Amniotic epithelial cell (primary cell): ENCODE measurements around the gene BTD.
"Not testable (repeated sequence)": the region's sequence is repeated elsewhere in the genome, so short reads cannot be mapped to it uniquely, and the experiment has no call there.

ENCODE experiments used
- DNase-seq: peaks from one replicate; pipeline ENCODE4 v3.0.0-alpha.2; 2010; ENCODE audit warnings: low read depth

Gene BTD

DNA sequence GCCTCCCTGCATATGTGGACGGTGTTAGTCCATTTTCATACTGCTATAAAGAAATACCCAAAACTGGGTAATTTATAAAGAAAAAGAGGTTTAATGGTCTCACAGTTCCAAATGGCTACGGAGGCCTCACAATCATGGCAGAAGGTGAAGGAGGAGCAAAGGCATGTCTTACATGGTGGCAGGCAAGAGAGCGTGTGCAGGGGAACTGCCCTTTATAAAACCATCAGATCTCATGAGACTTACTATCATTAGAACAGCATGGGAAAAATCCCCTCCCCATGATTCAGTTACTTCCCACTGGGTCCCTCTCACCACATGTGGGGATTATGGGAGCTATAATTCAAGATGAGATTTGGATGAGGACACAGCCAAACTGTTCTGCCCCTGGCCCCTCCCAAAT is 1.3 kb downstream of the BTD start:
- not testable (repeated sequence) for DNase-seq

DNA sequence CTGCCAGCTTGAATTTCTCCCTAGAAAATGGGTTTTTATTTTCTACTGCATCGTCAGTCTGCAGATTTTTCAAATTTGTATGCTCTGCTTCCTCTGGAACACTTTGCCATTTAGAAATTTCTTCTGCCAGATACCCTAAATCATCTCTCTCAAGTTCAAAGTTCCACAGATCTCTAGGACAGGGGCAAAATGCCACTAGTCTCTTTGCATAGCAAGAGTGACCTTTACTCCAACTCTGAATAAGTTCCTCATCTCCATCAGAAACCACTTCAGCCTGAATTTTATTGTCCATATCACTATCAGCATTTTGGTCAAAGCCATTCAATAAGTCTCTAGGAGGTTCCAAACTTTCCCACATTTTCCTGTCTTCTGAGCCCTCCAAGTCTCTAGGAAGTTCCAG is 3.0 kb downstream of the BTD start:
- DNase-seq: not testable (repeated sequence)

DNA sequence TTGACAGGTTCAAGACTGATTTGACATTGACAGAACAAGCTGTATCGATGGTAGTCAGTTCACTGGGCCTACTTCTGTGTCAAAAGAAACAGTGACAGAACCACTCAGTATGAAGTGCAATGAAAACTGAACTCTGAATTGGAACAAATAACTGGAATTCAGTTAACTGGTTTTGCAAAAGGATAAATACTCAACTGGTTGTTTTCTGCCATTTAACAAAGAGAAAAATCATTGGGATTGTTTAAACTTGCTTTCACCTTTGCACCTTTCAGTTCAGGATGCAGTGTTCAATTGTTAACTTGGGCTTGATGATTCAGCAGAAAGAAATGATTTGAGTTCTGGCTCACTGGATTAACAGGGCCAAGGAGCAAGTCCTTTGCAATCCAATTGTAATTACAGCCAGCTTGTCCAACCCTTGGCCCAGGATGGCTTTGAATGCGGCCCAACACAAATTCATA is 4.9 kb downstream of the BTD start:
- DNase-seq: no peak

DNA sequence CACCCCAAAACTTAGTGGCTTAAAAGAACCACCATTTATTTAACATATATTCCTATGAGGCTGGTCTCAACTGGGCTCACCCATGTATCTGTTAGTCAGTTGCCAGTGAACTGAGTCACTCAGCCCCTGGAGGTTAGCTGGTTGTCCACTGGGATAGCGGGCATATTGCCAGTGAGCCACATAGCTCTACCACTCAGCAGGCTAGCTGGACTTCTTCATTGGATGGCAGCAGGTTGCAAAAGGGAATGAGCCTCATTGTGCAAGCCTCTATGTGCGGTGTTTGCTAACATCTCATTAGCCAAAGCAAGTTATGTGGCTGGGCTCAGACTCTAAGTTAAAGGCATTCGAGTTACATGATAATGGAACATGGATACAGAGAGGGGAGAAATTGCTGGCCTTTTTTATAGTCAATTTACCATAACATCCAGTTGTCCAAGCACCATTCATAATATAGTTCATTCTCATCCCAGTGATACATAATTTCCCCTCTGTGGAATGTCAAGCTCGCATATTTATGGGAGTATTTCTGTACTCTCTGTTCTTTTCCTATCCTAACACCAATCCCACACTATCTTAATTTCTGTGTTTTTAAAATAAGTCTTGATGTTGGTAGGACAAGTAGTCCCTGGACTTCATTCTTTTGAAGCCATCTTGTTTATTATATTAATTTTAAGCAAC is 8.7 kb downstream of the BTD start:
- peak; percentile 98 for DNase-seq

DNA sequence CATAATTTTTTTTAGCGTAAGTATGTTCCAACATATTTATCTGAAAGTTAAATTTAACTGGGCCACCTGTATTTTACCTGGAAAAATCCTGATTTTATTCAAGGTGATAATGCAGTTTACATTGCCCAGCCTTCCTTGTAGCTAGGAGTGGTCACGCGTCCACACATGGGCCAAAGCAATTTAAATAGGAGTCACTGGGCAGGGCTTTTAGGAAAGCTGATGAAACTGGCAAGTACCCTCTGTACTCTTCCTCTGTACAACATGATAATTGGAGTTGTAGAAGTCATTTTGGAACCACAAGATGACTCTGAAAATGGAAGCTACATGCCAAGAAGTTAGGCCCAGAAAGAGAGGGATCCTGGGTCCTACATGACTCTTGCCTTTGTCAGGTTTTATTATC is 9.5 kb downstream of the BTD start:
- DNase-seq: no peak

DNA sequence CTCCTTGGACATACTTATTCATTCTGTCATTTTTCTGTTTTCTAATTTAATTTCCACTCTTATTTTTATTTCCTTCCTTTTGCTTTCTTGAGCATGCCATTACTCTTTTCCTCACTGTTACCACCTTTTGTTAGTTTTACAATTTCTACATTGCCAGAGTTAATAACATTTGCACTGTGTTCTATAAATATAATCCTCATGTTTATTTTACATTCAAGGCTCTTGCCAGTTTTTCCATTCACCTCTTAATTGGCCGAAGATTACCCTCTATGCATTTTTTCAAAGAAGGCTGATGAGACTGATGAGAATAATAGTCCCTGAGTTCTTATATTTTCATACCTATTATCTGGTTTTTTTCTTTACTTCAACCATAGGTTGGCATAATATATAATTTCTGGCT is 10.5 kb downstream of the BTD start:
- no peak for DNase-seq

DNA sequence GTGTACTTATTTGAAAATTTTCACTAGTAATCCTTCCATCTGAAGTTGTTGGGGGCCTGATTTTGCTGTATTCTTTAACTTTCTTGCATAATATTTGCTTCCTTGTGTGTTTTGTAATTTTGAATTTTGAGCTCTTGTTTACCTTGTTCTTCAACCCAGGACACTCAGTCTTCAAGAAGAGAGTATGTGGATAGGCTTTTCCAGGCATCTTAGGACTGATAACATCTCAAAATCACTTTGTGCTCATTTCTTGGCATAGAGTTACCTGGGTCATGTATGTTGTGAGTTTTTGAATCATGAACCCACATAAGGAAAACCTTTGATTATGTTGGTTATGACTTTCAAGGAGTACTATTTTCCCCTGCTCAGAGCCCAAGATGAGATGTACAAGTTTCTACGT is 13.4 kb downstream of the BTD start:
- DNase-seq: no peak

DNA sequence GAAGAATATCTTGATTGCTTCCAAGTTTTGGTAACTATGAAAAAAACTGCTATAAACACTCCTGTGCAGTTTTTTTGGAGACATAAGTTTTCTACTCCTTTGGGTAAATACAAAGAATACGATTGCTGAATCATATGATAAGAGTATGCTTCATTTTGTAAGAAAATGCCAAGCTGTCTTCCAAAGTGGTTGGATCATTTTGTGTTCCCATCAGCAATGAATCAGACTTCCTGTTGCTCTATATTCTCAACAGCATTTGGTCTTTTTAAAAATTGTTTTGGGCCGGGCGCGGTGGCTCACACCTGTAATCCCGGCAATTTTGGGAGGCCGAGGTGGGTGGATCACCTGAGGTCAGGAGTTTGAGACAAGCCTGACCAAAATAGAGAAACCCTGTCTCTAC is 14.5 kb downstream of the BTD start:
- peak; percentile 82 for DNase-seq

DNA sequence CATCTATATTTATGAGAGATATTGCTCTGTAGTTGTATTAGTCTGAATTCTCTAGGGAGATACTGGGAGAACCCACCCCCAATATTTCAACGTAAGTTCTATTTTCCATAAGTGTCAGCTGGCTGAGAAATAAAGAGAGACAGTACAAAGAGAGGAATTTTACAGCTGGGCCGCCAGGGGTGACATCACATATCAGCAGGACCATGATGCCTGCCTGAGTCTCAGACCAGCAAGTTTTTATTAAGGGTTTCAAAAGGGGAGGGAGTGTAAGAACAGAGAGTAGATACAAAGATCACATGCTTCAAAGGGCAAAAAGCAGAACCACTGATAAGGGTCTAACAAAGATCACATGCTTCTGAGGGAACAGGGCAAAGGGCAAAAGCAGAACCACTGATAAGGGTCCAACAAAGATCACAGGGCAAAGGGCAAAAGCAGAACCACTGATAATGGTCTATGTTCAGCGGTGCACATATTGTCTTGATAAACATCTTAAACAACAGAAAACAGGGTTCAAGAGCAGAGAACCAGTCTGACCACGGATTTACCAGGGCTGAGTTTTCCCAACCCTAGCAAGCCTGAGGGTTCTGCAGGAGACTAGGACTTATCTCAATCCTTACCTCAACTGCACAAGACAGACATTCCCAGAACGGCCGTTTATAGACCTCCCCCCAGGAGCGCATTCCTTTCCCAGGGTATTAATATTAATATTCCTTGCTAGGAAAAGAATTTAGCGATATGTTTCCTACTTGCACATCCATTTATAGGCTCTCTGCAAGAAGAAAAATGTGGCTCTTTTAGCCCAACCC is 18.3 kb downstream of the BTD start:
- DNase-seq: not testable (repeated sequence)

DNA sequence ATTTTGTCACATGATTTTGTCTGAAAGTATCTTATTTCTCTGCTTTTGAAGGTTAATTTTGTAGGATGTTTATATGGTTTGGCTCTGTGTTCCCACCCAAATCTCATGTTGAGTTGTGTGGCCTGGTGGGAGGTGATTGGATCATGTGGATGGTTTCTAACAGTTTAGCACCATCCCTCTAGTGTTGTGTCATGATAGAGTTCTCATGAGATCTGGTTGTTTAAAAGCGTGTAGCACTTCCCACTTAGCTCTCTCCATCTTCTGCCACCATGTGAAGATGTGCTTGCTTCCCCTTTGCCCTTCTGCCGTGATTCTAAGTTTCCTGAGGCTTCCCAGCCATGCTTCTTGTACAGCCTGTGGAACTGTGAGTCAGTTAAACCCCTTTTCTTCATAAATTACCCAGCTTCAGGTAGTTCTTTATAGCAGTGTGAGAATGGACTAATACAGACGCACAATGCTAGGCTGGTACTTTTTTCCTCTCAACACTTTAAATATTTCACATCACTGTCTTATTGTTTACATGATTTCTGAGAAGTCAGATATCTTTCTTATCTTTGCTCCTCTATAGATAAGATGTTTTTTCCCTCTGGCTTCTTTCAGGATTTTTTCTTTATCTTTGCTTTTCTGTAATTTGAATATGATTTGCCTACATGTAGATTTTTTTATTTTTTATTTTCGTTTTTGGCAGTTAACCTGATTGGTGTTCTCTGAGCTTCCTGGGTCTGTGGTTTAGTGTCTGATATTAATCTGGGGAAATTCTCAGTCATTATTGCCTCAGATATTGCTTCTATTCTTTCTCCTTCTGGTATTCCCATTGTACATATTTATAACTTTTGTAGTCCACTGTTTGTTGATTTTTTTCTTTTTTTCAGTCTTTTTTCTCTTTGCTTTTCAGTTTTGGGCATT is 22.2 kb downstream of the BTD start:
- DNase-seq: peak; percentile 85

DNA sequence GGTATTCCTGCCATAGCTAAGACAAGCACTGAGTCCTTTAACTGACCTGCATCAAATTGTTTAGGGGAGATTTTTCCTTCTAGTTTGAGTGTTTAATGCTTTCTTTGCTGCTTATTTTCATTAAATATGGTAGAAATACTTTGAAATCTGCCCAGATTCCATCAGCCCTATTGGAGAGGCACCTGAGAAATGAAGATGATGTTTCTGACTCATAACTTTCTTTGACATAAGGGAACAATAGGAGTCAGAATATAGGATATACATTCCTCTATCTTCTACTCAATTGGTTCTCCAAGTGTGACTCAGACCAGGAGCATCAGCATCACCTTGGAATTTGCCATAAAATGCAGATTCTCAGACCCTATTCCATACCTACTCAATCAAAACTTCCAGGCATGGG is 27.4 kb downstream of the BTD start:
- DNase-seq: no peak

DNA sequence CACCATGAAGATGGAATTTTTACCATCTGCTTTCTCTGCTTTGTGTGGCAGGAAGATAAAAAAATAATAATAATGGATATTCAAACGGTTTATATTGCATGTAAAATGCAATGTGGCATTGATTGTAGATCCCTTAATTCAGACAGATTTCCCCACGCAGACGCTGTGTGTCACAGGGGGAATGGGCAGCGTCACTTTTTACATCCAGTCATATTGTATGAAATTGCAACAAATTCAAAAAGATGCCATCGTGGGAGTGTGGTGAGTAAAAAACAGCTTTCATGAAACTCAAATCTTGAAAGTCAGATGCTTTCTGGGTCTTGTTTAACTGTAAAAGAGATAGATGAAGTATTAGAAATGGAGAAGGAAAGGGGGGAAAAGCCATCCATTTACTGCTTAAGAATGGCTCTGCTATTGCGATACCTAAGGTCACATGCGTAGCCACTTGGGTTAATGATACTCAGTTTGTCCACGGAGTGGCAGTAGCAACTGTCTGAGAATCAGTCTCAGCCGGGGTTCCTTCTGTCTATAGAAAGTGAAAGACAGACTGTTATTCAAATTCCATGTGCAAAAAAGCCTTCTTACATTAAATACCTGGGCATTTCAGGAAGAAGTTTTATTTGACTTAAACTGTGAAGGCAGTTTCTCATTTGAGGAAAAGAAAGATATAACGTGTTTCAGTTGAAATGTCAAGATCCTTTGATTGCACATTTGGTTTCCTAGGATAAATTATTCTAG is 28.5 kb downstream of the BTD start:
- peak; percentile 86 for DNase-seq

DNA sequence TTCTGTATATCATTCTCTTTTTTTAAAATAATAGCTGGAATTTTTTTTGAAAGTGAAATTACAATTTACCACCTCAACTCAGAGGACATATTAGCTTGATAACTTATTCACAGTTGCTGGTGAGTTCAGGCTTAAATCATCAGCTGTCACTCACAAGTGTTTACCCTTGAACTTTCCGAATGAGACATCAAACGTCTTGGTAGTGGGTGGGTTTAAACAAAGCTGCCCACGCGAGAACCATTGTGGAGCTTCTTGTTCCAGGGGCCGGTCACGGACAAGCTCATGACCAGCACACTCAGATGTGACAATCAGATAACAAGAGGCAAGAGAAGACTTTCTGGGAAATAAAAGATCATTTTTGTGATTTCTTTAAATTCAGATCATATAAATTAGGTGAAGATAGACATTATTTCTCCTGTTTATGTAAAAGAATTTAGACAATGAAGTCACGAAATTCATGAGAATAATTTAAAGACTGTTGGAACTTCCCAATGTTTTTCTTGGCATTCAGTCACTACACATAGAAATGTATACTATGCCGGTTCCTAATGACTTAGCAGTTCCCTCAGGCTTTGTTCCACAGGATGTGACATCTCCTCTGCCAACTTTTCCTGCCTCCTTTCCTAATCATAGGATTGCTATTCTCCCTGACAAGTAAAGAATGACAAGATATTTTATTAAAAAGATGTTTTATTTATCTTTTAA is 29.3 kb downstream of the BTD start:
- peak; percentile 61 for DNase-seq

DNA sequence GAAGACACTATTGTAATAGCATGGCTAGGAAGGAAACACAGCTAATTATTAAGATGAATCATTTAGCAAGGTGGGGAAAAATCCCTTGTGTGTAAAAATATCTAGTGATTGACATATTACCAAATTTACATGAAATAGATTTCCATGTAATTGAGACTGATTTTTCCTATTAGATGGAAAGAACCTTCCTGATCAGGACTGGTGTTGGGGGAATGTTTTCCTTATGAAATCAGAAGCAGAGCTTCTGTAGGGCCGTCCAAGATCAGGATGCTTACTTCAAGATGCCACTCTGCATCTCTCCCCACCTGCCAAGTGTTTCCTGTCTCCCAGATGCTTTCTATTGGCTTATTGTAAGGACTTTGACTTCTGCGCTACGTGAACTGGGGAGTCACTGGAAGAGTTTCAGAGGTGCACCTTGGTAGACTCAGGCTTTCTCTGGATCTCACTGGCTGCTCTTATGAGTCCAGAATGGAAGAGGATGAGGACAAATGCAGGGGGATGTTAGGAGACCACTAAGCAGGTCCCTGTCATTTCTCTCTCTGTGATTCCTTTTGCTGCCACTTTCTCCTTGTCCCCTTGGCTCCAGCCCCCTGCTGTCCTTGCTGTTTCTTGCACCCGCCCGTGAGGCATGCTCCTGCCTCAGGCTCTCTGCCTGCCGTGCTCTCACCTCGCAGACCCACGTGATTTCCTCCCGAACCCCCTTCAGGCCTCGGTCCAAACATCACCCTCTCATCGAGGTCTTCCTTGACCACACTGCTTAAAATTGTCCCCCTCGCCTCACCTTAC is 30.1 kb downstream of the BTD start:
- no peak for DNase-seq

DNA sequence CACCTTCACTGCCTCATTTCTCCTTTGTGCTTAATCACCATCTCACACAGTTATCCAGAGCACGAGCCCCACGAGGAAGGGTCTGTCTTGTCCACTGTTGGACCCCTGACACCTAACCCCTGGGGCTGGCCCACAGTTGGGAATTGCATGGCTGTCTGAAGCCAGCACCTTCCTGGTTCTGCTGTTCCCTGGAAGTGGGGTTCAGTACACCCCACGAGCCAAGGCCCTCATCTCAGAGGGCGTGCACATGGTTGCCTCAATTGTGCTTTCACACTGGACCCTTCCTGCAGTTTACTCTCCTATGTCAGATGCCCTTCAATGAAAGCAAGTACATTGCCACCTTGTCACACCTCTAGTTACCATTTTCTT is 30.7 kb downstream of the BTD start:
- no peak for DNase-seq

DNA sequence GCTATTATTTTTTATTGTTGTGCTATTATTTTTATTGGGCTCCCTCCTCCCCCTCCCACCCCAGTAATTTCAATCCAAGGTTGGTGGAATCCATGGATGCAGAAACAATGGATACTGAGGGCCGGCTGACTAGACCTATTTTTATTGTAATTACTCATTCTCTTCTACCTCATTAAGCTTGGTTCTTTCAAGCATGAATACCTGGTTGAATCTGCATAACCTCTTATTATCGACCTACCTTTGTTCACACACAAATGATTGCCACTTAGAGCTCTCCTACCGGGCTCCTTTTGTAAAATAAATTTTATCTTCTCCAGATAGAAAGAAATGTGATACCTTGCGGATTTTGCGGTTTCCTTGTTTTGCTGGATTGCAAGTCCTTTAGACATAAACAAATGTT is 31.6 kb downstream of the BTD start:
- peak; percentile 60 for DNase-seq

DNA sequence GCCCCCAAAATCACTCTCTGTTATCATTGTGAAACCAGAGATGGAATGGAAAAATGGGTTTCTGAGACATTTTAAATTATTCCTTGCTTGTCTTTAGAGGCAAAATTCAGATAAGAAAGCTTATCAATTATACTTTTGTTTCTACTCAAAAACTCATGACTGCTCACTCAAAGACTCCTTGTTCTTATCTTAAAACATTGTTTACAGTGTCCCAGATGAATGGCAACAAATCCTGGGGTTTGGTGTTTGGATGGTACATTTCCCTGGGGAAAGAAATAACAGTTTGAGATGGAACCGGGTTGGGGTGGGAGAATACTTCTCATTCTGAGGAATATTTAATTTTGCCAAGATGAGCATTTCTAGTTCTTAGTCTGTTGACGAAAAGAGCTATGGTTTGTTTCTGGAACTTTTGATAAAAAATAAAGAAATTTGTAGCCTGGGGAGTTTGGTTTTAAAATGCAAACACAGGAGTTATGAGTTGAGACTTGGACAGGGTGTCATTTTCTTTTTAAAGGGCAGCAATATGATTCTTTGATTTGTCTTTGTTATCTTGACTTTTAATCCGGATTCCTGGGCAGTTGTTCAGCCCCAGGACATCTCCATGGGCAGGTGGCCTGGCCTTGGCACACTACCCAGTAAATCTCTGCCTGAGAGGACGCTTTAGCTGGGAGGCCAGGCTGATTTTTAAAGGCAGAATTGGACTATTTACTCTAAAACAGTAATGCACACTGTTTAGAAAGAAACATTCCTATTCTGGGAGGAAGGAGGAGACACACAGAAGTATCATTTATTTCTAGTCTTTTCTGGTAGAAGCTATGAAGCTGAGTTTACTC is 32.4 kb downstream of the BTD start:
- peak; percentile 83 for DNase-seq

DNA sequence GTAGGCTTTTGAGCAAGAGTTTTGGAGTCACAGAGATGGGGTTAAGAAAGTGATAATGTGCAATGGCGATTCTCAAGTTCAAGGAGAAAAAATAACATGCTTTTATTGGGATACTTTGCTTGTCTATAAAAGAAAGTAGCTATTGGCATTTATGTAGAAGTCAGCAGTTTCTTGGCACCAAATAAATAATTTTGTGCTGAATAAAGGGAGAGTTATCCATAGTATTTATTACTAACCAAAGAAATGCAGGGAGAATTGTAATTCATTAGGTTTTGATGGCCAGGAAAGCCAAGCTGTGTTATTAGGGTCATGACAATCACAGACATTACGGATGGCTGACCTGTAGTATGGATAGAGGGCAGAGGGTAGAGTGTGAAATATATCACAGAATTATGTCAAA is 33.1 kb downstream of the BTD start:
- no peak for DNase-seq

DNA sequence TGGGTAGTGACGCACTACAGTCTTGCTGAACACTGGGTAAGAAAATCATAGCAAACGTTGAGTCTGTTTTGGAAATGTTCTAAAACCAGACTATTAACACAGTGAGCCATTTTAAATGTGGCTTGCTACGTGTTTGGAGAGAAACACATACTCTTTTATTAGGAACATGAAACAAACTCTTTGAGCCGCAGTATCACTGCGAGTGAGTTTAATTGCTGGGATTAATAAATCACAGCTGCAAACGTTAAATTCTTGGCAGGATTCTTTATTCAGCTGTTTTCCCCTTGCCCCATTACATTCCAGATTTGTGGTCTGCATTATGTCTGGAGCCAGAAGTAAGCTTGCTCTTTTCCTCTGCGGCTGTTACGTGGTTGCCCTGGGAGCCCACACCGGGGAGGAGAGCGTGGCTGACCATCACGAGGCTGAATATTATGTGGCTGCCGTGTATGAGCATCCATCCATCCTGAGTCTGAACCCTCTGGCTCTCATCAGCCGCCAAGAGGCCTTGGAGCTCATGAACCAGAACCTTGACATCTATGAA is 33.6 kb downstream of the BTD start:
- DNase-seq: peak; percentile 98
